Mesangial cell (primary cell): Measurements from ENCODE around the gene UBAP2. TPM values are rescaled to one million over a fixed set of nuclear protein-coding genes. Genes with fewer than 3 reads are reported as not detected.

Experiments used
- total RNA-seq: library from RNA; depleted of rRNA; stranded (reverse); fragments of >200 nt; gene quantifications from 2 replicates; pipeline ENCODE4 v1.2.3, GENCODE V29; 2015

The UBAP2 gene
- 34.0 and 35.5 TPM in 2 replicates for total RNA-seq

GRCh38 chr9:34048727-34049629 is at the start of gene UBAP2:
UBAP2 (minus strand) TSS chr9:34048887; CDS start chr9:34017148, 31,739 bp downstream.

Other genes starting within 250 kb of the UBAP2 start
- gene UBE2R2, start 231.7 kb downstream of the UBAP2 start, total RNA-seq, result 20.0 and 26.0 TPM in 2 replicates
- gene DCAF12, start 77.8 kb upstream of the UBAP2 start, total RNA-seq, result 25.3 and 33.1 TPM in 2 replicates
- 38.3 and 42.3 TPM in 2 replicates for gene UBAP1, start 130.2 kb upstream of the UBAP2 start, total RNA-seq